Measurements from ENCODE around the gene CREBZF. TPM values are rescaled to one million over a fixed set of nuclear protein-coding genes. Genes with fewer than 3 reads are reported as not detected.

Gene CREBZF
- polyA plus RNA-seq, 1 donor (not counting 4 experiments of a cell fraction or from before 2014, with no cell fraction given), result 23.8 TPM

- H3K36me3 ChIP-seq (ENCODE audit: control insufficient read depth in 2 of 2, extremely low read depth in 1 of 2, insufficient read depth in 2 of 2, low read length in 2 of 2), result no peaks in the 10 kb centered on the region
- no peak overlapping the region for H3K4me3 ChIP-seq (ENCODE audit: control insufficient read depth in 2 of 3, extremely low read depth in 1 of 3, insufficient read depth in 2 of 3, low read depth in 1 of 3, low read length in 3 of 3)
- dilution Hi-C loops (cut with MboI; ENCODE audit: extremely low pct_ligation_motif_present, low sequenced_read_pairs), result no loop called here
- no peak overlapping the region for H3K9ac ChIP-seq (ENCODE audit: control insufficient read depth, extremely low read depth, insufficient read depth, low read length)
- H2AFZ ChIP-seq (ENCODE audit: control insufficient read depth, low read length), result no peak overlapping the region
- H4K20me1 ChIP-seq (ENCODE audit: control insufficient read depth, extremely low read depth, insufficient read depth, low read length), result no peaks in the 10 kb centered on the region
- TF ChIP-seq, protein P1, sequence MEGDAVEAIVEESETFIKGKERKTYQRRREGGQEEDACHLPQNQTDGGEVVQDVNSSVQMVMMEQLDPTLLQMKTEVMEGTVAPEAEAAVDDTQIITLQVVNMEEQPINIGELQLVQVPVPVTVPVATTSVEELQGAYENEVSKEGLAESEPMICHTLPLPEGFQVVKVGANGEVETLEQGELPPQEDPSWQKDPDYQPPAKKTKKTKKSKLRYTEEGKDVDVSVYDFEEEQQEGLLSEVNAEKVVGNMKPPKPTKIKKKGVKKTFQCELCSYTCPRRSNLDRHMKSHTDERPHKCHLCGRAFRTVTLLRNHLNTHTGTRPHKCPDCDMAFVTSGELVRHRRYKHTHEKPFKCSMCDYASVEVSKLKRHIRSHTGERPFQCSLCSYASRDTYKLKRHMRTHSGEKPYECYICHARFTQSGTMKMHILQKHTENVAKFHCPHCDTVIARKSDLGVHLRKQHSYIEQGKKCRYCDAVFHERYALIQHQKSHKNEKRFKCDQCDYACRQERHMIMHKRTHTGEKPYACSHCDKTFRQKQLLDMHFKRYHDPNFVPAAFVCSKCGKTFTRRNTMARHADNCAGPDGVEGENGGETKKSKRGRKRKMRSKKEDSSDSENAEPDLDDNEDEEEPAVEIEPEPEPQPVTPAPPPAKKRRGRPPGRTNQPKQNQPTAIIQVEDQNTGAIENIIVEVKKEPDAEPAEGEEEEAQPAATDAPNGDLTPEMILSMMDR (optimal IDR thresholded peaks at IDR 0.05 in 1 of 3, IDR thresholded peaks at IDR 0.05 in 1 of 3, conservative IDR thresholded peaks at IDR 0.05 in 1 of 3; ENCODE audit: extremely low read depth in 1 of 3, insufficient read depth in 2 of 3, low read length in 3 of 3), result no peak
- no peak for TF ChIP-seq EZH2 (IDR thresholded peaks at IDR 0.05; ENCODE audit: low read length)
- no peak overlapping the region for H3K4me2 ChIP-seq (ENCODE audit: control insufficient read depth, extremely low read depth, insufficient read depth, low read depth, low read length)
- no peak overlapping the region for H3K27ac ChIP-seq (ENCODE audit: control insufficient read depth, insufficient read depth, low read length)
- DNase-seq (ENCODE audit: low read depth, low spot score), result no peak
- H3K79me2 ChIP-seq (ENCODE audit: control insufficient read depth, insufficient read depth, low read length), result no peaks in the 10 kb centered on the region
- no peaks in the 10 kb centered on the region for H3K9me1 ChIP-seq (ENCODE audit: control insufficient read depth, extremely low read depth, insufficient read depth, low read length)
- H3K9me3 ChIP-seq (ENCODE audit: control insufficient read depth, low read depth, low read length), result no peaks in the 10 kb centered on the region
- no peak for FAIRE-seq
- no peaks in the 10 kb centered on the region for H3K27me3 ChIP-seq (ENCODE audit: control insufficient read depth, extremely low read depth, insufficient read depth, low read length)
- H3K4me1 ChIP-seq (ENCODE audit: control insufficient read depth, extremely low read depth, insufficient read depth, low read length), result no peaks in the 10 kb centered on the region
Observed at GRCh38 chr11:85705800-85706199, 40.9 kb upstream of the CREBZF start.

GRCh38 chr11:85704967-85705366 lies 40.0 kb upstream of the CREBZF start:
- no peak for DNase-seq (ENCODE audit: low read depth, low spot score)
- no peaks in the 10 kb centered on the region for H3K9me3 ChIP-seq (ENCODE audit: control insufficient read depth, low read depth, low read length)
- no peak overlapping the region for H3K27ac ChIP-seq (ENCODE audit: control insufficient read depth, insufficient read depth, low read length)
- H3K4me3 ChIP-seq (ENCODE audit: control insufficient read depth in 2 of 3, extremely low read depth in 1 of 3, insufficient read depth in 2 of 3, low read depth in 1 of 3, low read length in 3 of 3), result no peak overlapping the region
- no peaks in the 10 kb centered on the region for H3K36me3 ChIP-seq (ENCODE audit: control insufficient read depth in 2 of 2, extremely low read depth in 1 of 2, insufficient read depth in 2 of 2, low read length in 2 of 2)
- H3K4me1 ChIP-seq (ENCODE audit: control insufficient read depth, extremely low read depth, insufficient read depth, low read length), result no peaks in the 10 kb centered on the region
- no peak overlapping the region for H3K9ac ChIP-seq (ENCODE audit: control insufficient read depth, extremely low read depth, insufficient read depth, low read length)
- TF ChIP-seq, protein P1 (optimal IDR thresholded peaks at IDR 0.05 in 1 of 3, IDR thresholded peaks at IDR 0.05 in 1 of 3, conservative IDR thresholded peaks at IDR 0.05 in 1 of 3; ENCODE audit: extremely low read depth in 1 of 3, insufficient read depth in 2 of 3, low read length in 3 of 3), result no peak
- H3K4me2 ChIP-seq (ENCODE audit: control insufficient read depth, extremely low read depth, insufficient read depth, low read depth, low read length), result no peak overlapping the region
- H3K79me2 ChIP-seq (ENCODE audit: control insufficient read depth, insufficient read depth, low read length), result no peaks in the 10 kb centered on the region
- dilution Hi-C loops (cut with MboI; ENCODE audit: extremely low pct_ligation_motif_present, low sequenced_read_pairs), result no loop called here
- H4K20me1 ChIP-seq (ENCODE audit: control insufficient read depth, extremely low read depth, insufficient read depth, low read length), result no peaks in the 10 kb centered on the region
- no peaks in the 10 kb centered on the region for H3K27me3 ChIP-seq (ENCODE audit: control insufficient read depth, extremely low read depth, insufficient read depth, low read length)
- no peak overlapping the region for H2AFZ ChIP-seq (ENCODE audit: control insufficient read depth, low read length)
- no peaks in the 10 kb centered on the region for H3K9me1 ChIP-seq (ENCODE audit: control insufficient read depth, extremely low read depth, insufficient read depth, low read length)
- FAIRE-seq, result no peak
